Measurements from ENCODE around the gene MASTL.

MASTL gene

DNA sequence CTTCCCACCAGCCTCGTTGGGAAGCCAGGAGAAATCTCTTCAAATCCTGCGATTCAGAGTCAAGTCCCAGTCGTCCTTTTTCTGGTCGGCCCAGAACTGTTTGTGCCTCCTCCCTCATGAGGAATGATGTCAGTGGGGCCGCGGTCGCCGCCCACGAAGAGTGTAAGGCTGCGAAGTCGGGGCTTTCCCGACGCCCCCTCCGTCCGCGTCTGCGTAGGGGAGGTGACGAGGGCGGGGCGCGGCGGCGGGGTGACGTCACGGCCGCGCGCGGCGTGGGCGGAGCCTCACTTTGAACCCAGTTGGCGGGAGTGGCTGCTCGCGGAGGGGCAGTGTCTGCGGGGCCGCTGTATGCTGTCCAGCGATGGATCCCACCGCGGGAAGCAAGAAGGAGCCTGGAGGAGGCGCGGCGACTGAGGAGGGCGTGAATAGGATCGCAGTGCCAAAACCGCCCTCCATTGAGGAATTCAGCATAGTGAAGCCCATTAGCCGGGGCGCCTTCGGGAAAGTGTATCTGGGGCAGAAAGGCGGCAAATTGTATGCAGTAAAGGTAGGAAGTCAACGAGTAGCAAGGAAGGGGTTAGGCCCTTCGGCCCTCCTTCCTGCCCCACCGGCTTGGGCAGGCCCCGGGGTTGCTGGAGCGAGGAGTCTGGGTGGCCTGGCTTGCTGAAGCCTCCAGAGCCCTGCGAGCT, at the start of gene MASTL:
Gene MASTL, plus strand, starts transcription at position 287 of the 689 bp plus-strand sequence. Its CDS starts 75 bp downstream, at position 362.
- TF ChIP-seq, protein P1, sequence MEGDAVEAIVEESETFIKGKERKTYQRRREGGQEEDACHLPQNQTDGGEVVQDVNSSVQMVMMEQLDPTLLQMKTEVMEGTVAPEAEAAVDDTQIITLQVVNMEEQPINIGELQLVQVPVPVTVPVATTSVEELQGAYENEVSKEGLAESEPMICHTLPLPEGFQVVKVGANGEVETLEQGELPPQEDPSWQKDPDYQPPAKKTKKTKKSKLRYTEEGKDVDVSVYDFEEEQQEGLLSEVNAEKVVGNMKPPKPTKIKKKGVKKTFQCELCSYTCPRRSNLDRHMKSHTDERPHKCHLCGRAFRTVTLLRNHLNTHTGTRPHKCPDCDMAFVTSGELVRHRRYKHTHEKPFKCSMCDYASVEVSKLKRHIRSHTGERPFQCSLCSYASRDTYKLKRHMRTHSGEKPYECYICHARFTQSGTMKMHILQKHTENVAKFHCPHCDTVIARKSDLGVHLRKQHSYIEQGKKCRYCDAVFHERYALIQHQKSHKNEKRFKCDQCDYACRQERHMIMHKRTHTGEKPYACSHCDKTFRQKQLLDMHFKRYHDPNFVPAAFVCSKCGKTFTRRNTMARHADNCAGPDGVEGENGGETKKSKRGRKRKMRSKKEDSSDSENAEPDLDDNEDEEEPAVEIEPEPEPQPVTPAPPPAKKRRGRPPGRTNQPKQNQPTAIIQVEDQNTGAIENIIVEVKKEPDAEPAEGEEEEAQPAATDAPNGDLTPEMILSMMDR (IDR thresholded peaks at IDR 0.05; ENCODE audit: low read depth, low read length), result no peak
- DNase-seq (ENCODE audit: low read depth in 2 of 2), result peak; percentile 96 to 97
- H3K4me3 ChIP-seq (replicated peaks in 1 of 2; ENCODE audit: low read depth in 2 of 2, low read length in 2 of 2), result peak within 1 kb of the TSS; percentile 65 to 95

GRCh38 chr10:27108165-27108564, 47.0 kb upstream of the MASTL start:
- DNase-seq (ENCODE audit: low read depth in 2 of 2), result no peak
- TF ChIP-seq, protein P1 (IDR thresholded peaks at IDR 0.05; ENCODE audit: low read depth, low read length), result no peak
- H3K4me3 ChIP-seq (replicated peaks in 1 of 2; ENCODE audit: low read depth in 2 of 2, low read length in 2 of 2), result no peak overlapping the region

DNA sequence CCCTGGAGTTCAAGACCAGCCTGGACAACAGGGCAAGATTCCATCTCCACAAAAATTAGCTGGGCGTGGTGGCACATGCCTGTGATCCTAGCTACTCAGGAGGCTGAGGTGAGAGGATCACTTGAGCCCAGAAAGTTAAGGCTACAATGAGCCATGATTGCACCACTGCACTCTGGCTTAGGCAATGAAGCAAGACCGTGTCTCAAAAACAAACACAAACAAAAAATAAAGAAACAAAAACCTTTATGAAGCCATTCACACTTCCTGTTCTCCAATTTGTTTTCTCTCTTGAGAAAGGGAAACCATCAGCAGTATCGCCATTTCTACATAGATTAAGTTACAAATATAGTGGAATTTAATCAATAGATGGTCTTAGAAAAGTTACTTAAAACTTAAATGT, 20.8 kb upstream of the MASTL start:
- TF ChIP-seq, protein P1 (IDR thresholded peaks at IDR 0.05; ENCODE audit: low read depth, low read length), result no peak
- no peak for DNase-seq (ENCODE audit: low read depth in 2 of 2)
- no peak overlapping the region for H3K4me3 ChIP-seq (replicated peaks in 1 of 2; ENCODE audit: low read depth in 2 of 2, low read length in 2 of 2)

DNA sequence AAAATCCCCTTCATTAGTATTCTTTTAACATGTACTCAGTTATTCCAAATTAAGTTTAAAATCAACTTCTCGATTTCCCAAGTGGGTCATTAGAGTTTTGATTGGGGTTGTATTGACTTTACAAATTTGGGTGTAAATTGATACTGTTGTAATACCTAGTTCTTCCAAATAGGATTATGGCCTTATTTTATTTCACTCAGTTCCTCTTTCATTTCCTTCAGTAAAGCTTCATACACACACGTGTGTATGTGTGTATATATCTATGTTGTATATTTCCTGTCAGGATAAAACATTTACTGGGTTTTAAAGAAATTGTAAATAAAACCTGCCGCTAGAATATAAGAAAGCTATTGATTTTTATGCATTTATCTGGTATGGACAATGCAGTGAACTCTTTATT, 16.9 kb upstream of the MASTL start:
- no peak for DNase-seq (ENCODE audit: low read depth in 2 of 2)
- TF ChIP-seq, protein P1 (IDR thresholded peaks at IDR 0.05; ENCODE audit: low read depth, low read length), result no peak
- H3K4me3 ChIP-seq (replicated peaks in 1 of 2; ENCODE audit: low read depth in 2 of 2, low read length in 2 of 2), result no peak overlapping the region

DNA sequence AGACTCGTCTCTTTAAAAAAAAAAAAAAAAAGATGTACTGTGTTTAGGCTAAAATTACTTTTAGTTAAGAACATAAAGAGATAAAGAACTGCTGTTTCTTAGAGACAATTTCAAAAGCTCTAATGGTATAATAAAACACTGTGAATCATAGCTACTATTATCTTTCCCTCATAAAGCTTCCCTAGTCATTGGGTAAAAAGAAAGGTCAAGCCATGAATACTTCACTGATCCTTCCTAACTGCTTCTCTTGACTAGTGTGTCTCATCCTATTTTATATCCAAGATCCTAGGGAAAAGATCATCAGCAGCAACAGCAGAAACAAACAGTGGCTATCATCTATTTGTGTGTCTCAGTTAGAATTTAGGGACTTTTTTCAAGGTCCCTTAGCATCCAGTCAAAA, 11.5 kb upstream of the MASTL start:
- no peak for DNase-seq (ENCODE audit: low read depth in 2 of 2)
- H3K4me3 ChIP-seq (replicated peaks in 1 of 2; ENCODE audit: low read depth in 2 of 2, low read length in 2 of 2), result no peak overlapping the region
- TF ChIP-seq, protein P1 (IDR thresholded peaks at IDR 0.05; ENCODE audit: low read depth, low read length), result no peak

DNA sequence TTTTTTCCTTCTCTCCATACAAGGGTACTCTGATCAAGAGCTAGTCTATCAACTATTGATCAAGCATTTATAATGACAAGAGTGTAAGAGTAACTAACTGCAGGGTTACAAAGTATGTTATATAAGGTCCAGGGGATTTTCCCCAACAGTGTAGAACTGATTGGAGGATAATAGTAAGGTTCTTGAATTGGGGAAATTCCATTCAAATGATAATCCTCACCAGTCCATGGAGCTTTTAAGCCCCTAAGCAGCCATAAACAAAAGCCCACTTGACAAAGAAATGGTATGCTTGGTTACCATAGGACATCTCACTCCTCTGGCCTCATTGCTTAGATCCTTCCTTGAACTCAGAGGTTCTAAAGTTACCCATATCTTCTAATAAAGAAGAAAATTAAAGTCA, 9.2 kb upstream of the MASTL start:
- H3K4me3 ChIP-seq (replicated peaks in 1 of 2; ENCODE audit: low read depth in 2 of 2, low read length in 2 of 2), result no peak overlapping the region
- TF ChIP-seq, protein P1 (IDR thresholded peaks at IDR 0.05; ENCODE audit: low read depth, low read length), result no peak
- no peak for DNase-seq (ENCODE audit: low read depth in 2 of 2)

DNA sequence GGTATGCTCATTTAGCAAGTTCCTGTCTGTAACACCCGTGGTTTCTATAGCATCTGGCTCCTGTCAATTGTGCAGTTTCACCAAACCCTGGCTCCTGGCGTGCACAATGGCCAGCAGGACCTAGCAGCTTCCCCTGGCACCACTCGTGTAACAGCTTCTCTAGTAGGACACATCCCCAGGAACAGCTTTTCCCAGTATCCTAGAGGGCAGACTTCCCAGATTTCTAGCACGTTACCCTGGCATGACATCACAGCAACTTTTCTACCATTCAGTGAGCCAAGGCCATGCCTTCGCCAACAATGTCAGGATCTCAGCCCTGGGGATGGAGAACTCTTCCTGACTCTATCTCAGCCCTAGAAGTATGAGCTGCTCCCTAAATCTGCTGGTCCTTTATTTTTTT, 7.5 kb upstream of the MASTL start:
- H3K4me3 ChIP-seq (replicated peaks in 1 of 2; ENCODE audit: low read depth in 2 of 2, low read length in 2 of 2), result no peak overlapping the region
- TF ChIP-seq, protein P1 (IDR thresholded peaks at IDR 0.05; ENCODE audit: low read depth, low read length), result no peak
- DNase-seq (ENCODE audit: low read depth in 2 of 2), result no peak

Data from cardiac fibroblast (primary cell).